GM21381 (cell line): ENCODE data around the gene LBHD1.
A peak's percentile ranks its signal among the peaks of the same experiment; 100 is the strongest.
"Not testable (repeated sequence)": the region's sequence is repeated elsewhere in the genome, so short reads cannot be mapped to it uniquely, and the experiment has no call there.

Experiments
- ATAC-seq: cut with Tn5 transposase; IDR thresholded peaks from one replicate; pipeline ENCODE4 v1.9.1; 2021; ENCODE audit warnings: mild to moderate bottlenecking, moderate library complexity; ENCODE audit not compliant: unreplicated experiment

LBHD1 gene

GRCh38 chr11:62665075-62665598 lies 6.9 kb downstream of the LBHD1 start, which contains the start of the genes C11orf98 and CSKMT:
C11orf98 (minus strand) TSS chr11:62665210; CDS start chr11:62665169, 41 bp downstream.
CSKMT (plus strand) TSS chr11:62665312; CDS start chr11:62665880, 568 bp downstream.
- peak; percentile 79 for ATAC-seq

DNA sequence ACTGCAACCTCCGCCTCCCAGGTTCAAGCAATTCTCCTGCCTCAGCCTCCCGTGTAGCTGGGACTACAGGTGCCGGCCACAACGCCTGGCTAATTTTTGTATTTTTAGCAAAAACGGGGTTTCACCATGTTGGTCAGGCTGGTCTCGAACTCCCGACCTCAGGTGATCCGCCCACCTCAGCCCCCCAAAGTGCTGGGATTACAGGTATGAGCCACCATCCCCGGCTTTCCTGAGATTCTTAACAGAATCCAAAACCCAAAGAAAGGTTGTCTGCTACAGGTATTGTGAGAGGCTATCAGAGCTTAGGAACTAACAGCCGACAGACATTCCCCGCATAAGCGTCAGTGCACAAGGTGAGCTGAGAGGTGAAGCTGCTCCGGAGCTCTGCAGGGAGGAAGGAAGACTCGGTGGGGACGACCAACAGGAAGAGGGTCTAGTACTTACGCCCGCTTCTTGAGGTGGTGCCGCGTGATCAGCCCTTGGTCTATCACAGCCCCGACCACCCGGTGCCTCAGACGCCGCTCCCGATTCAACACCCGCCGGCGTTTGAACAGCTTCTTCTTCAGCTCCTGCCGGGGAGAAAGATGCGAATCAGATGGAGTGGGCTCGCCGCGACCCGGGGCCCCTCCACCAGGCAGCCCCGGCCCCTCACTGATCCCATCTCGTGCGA lies 7.5 kb downstream of the LBHD1 start:
- ATAC-seq = peak; percentile 7

DNA sequence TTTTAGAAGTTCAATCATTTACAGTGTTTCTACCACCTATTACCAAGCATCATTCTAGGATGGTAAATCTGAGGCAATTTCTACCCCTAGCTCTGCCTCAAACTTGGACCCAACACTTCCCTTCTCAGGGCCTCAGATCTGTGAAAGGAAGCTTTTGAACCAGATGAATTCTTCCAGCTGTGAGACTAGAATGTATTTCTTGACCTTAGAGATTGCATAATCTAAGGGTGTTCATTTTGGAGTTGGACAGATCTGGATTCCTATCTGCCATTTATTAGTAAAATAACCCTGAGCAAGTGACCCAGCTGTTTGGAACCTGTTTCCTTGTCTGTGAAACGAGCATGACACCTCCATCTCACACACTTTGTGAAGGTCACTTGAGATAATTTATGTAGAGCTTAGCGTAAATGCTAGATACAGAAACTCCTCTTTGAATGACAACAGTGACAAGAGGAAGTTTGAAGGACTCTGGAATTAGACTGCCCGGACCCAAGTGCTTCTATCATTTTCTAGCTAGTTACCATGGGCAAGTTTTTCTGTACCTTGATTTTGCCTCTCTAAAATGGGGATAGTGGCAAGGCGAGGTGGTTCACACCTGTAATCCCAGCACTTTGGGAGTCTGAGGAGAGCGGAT lies 15.2 kb downstream of the LBHD1 start:
- ATAC-seq = no peak

GRCh38 chr11:62654297-62654696 lies 17.8 kb downstream of the LBHD1 start:
- no peak for ATAC-seq

- no peak for ATAC-seq
Measured at GRCh38 chr11:62652161-62653006, 19.7 kb downstream of the LBHD1 start.

- ATAC-seq = not testable (repeated sequence)
Measured at GRCh38 chr11:62650283-62650682, 21.8 kb downstream of the LBHD1 start.

GRCh38 chr11:62649486-62649885 lies 22.6 kb downstream of the LBHD1 start:
- ATAC-seq = no peak

DNA sequence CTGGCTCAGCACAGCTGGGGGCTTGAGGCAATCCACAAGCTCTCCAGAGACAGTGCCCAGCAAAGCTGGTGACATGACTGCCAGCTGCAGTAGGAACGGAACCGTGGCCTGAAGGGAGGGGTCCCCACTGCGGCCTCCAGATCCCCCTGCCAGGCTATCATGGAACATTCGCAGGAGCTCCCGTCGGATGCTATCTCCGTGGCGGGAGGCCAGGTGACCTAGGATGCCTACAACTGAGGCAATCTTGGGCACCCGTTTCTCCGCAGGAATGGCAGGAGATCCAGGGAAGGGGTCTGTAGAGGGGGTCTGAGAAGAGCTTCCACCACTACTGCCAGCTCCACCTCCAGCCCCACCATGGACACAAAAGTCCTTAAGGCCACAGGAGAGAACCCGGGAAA lies 23.1 kb downstream of the LBHD1 start:
- ATAC-seq = no peak

GRCh38 chr11:62648185-62648966 lies 23.7 kb downstream of the LBHD1 start:
- ATAC-seq = no peak

GRCh38 chr11:62647609-62648005 lies 24.5 kb downstream of the LBHD1 start:
- no peak for ATAC-seq

DNA sequence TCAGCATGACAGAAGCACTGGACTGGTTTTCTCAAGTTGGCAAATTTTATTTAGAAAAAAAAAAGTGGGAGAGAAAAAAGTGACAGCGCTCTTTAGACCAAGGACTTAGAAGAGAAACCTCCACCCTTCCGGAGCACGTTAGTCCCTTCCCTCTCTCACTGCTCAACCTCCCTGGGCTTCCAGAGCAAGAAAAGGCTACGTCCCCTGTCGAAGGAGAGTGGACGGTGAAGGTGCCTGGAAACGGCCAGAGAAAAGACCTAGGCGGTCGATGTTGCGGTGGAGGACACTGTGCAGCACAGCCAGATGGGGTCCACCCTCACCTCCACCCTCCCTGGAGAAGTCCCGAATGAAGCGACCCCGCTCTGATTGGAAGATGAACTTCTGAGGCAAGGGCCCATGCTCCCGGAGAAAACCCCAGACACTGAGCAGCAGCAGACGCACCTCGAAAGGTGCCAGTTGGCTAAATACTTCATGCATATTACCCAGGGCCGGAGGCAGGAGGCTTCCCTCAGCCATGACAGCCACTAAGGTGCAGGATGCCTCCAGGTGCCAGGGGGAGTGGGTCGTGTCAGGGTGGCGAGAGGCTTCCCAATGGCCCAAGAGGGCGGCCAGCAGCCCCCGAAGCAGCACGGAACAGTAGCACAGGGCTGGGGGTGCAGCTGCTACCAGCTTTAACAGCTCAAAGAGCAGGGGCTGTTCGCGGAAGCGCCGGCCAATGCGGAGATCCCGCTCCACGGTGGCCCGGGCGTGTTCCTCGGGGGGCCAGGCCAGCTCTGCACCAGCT lies 25.1 kb downstream of the LBHD1 start:
- no peak for ATAC-seq

- peak; percentile 93 for ATAC-seq
Measured at GRCh38 chr11:62645946-62646824, 25.9 kb downstream of the LBHD1 start, which contains the start of gene GANAB. GANAB (minus strand) TSS chr11:62646613; CDS start chr11:62646599, 14 bp downstream.

GRCh38 chr11:62645671-62645945 lies 26.5 kb downstream of the LBHD1 start:
- ATAC-seq = no peak

DNA sequence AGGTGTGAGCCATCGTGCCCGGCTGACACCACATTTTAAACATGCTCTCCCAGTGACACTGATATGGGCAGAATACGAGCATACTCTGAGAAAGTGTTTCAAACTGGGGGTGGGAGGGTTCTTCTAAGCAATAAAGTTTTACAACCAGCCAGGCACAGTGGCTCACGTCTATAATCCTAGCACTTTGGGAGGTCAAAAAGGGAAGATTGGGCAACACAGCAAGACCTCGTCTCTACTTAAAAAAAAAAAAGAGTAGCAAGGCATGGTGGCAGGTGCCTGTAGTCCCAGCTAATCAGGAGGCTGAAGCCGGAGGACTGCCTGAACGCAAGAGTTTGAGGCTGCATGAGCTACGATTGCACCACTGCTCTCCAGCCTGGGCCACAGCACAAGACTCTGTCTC lies 27.8 kb downstream of the LBHD1 start:
- ATAC-seq = no peak

DNA sequence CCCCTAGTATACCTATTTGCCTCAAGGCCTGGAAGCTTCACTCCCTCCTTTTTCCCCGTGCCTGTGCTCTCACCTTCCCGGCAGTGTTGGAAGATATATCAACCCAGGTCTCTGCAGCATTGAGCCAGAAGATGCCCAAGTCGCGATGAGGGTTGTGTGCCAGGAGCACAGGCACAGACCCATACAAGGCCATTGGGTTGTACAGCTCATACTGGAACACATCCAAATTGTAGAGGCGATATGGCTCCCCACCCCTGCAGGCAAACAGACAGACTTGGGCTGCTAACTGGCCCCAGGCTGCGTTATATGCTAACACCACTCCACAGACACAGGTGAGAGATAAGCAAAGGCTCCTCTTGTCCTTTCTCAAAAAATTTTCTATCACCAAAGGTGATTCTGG lies 39.6 kb downstream of the LBHD1 start:
- no peak for ATAC-seq

GRCh38 chr11:62627713-62628112 lies 44.4 kb downstream of the LBHD1 start:
- no peak for ATAC-seq

DNA sequence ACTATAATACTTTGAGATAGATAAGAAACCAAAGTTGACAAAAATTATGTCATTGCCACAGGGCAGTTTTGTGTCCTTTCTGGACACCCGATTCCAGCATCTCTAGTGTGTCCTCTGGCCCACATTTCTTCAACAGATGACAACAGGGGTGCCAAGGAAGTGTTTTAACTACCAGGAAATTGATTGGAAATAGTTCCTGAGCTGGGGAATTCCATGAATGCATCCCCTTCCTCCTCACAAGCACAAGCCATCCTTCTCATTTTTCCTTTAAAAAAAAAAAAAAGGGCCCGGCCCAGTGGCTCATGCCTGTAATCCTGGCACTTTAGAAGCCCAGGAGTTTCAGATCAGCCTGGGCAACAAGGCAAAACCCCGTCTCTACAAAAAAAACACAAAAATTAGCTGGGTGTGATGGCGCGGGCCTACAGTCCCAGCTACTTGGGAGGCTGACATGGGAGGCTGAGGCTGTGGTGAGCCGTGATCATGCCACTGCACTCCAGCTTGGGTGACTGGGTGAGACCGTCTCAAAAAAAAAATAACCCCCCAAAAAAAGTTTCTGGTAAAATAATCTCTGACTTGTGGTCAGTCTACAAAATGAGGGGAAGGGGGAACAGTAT lies 49.5 kb downstream of the LBHD1 start:
- no peak for ATAC-seq
